Measurements from ENCODE around the gene NSG2. TPM values are rescaled to one million over a fixed set of nuclear protein-coding genes. Genes with fewer than 3 reads are reported as not detected.

NSG2 gene
- total RNA-seq, 1 experiment from 2014 or later = not detected

DNA sequence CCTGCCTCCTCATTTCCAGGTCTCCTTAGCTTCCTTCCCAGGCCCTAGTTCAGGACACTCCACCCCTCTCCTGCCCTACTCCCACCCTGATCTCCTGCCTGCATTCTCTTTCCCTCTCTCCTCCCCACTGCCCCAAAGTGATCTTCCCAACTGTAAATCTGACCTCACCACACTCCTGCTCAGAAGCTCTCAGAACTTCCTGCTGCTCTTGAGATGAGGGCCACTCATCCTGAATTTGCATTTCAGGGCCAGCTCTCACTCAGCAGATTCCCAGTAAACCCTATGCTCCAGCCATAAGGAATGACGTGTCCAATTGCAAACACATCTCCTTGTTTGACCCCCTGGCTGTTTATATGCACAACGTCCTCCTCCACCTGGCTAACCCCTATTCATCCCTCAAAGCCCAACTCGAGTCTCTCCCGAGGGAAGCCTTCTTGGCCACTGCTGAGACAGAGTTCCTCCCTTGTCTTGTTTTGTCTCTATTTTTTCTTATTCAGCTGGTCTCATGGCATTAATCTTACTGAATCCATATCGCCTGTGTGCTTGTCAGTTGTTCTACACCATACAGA, 95.0 kb downstream of the NSG2 start:
- no peak for DNase-seq
- TF ChIP-seq, protein P1, sequence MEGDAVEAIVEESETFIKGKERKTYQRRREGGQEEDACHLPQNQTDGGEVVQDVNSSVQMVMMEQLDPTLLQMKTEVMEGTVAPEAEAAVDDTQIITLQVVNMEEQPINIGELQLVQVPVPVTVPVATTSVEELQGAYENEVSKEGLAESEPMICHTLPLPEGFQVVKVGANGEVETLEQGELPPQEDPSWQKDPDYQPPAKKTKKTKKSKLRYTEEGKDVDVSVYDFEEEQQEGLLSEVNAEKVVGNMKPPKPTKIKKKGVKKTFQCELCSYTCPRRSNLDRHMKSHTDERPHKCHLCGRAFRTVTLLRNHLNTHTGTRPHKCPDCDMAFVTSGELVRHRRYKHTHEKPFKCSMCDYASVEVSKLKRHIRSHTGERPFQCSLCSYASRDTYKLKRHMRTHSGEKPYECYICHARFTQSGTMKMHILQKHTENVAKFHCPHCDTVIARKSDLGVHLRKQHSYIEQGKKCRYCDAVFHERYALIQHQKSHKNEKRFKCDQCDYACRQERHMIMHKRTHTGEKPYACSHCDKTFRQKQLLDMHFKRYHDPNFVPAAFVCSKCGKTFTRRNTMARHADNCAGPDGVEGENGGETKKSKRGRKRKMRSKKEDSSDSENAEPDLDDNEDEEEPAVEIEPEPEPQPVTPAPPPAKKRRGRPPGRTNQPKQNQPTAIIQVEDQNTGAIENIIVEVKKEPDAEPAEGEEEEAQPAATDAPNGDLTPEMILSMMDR (conservative IDR thresholded peaks at IDR 0.05) = no peak
- H3K23ac ChIP-seq (ENCODE audit: insufficient read length, low read depth, low read length) = no peak overlapping the region

More for the DNA sequence above, 95.0 kb downstream of the NSG2 start:
- Histone ChIP-seq H3K4ac (ENCODE audit: low read depth, low read length) (no peak overlapping the region), H2AK5ac (ENCODE audit: insufficient read length, low read length) (no peak overlapping the region), H3K18ac (ENCODE audit: insufficient read length, low read depth, low read length) (peak overlapping the region; percentile 14), H2BK5ac (ENCODE audit: insufficient read length, low read length) (no peak overlapping the region), H3K4me1 (ENCODE audit: insufficient read depth, low read length) (no peaks in the 10 kb centered on the region), H3K9me3 (ENCODE audit: control insufficient read depth, low read depth, low read length) (no peaks in the 10 kb centered on the region), H3T11ph (ENCODE audit: low read length) (no peak overlapping the region), H3K27ac (ENCODE audit: insufficient read length, low read depth, low read length) (no peak overlapping the region), H4K5ac (ENCODE audit: insufficient read length, low read depth, low read length) (no peak overlapping the region), H3K56ac (ENCODE audit: insufficient read length, low read depth, low read length) (no peak overlapping the region), H4K91ac (ENCODE audit: insufficient read length, low read depth, low read length) (no peak overlapping the region), H2AFZ (ENCODE audit: low read length) (no peak overlapping the region), H2BK15ac (ENCODE audit: low read depth, low read length) (no peak overlapping the region), H2BK20ac (ENCODE audit: low read depth, low read length, poor library complexity, severe bottlenecking) (no peak overlapping the region), H3K79me2 (ENCODE audit: insufficient read depth, low read length) (no peaks in the 10 kb centered on the region), H3K4me2 (ENCODE audit: insufficient read depth, insufficient read length, low read length) (no peak overlapping the region), H3K14ac (ENCODE audit: insufficient read depth, low read length) (no peak overlapping the region), H2BK12ac (ENCODE audit: insufficient read length, low read depth, low read length) (no peak overlapping the region), H2BK120ac (ENCODE audit: low read depth, low read length, poor library complexity, severe bottlenecking) (no peak overlapping the region), H3K9ac (ENCODE audit: extremely low read depth, insufficient read length, low read length) (no peak overlapping the region), H4K20me1 (ENCODE audit: control insufficient read depth, insufficient read depth, insufficient read length) (no peaks in the 10 kb centered on the region), H3K27me3 (ENCODE audit: insufficient read depth, low read length) (no peaks in the 10 kb centered on the region), H3K79me1 (ENCODE audit: insufficient read depth, low read depth, low read length, poor library complexity, severe bottlenecking) (no peaks in the 10 kb centered on the region), H4K8ac (replicated peaks; ENCODE audit: insufficient read length, low read depth, low read length) (no peak overlapping the region), H3K23me2 (ENCODE audit: insufficient read length, low read depth, low read length, poor library complexity, severe bottlenecking) (no peaks in the 10 kb centered on the region)
- Mint-ChIP-seq H3K9me3 (no peaks in the 10 kb centered on the region), H3K27ac (no peak overlapping the region), H3K36me3 (ENCODE audit: insufficient read depth in 1 of 3, low read depth in 3 of 3) (no peaks in the 10 kb centered on the region), H3K4me1 (peaks cover 6 to 8% of the 10 kb centered on the region in 2 experiments), H3K27me3 (ENCODE audit: low read depth) (peaks cover 10% of the 10 kb centered on the region), H3K4me3 (no peak overlapping the region)
- WGBS (ENCODE audit: extremely low coverage, insufficient read length, low lambda C conversion rate) = no CpG with 5 or more reads among the region's 5 CpGs
